ENCODE results near the gene MIEN1.
"Not testable (repeated sequence)": the region's sequence is repeated elsewhere in the genome, so short reads cannot be mapped to it uniquely, and the experiment has no call there.

MIEN1 gene

GRCh38 chr17:39730095-39730921 lies at the start of gene MIEN1:
Gene MIEN1 (minus strand): TSS chr17:39730532. CDS start chr17:39730495, 37 bp downstream.
- DNase-seq (ENCODE audit: low spot score) = peak; percentile 97

- no peak for DNase-seq (ENCODE audit: low spot score)
Observed at GRCh38 chr17:39777534-39778365, 47.4 kb upstream of the MIEN1 start.

GRCh38 chr17:39776252-39776651 lies 45.9 kb upstream of the MIEN1 start:
- DNase-seq (ENCODE audit: low spot score) = no peak

- no peak for DNase-seq (ENCODE audit: low spot score)
Observed at GRCh38 chr17:39775031-39775430, 44.7 kb upstream of the MIEN1 start.

GRCh38 chr17:39774047-39774446 lies 43.7 kb upstream of the MIEN1 start:
- no peak for DNase-seq (ENCODE audit: low spot score)

GRCh38 chr17:39772987-39773934 lies 42.9 kb upstream of the MIEN1 start:
- no peak for DNase-seq (ENCODE audit: low spot score)

GRCh38 chr17:39772415-39772814 lies 42.1 kb upstream of the MIEN1 start:
- no peak for DNase-seq (ENCODE audit: low spot score)

GRCh38 chr17:39769974-39770587 lies 39.7 kb upstream of the MIEN1 start:
- no peak for DNase-seq (ENCODE audit: low spot score)

GRCh38 chr17:39767147-39767546 lies 36.8 kb upstream of the MIEN1 start:
- no peak for DNase-seq (ENCODE audit: low spot score)

- DNase-seq (ENCODE audit: low spot score) = no peak
Observed at GRCh38 chr17:39765766-39766165, 35.4 kb upstream of the MIEN1 start.

- DNase-seq (ENCODE audit: low spot score) = no peak
Observed at GRCh38 chr17:39765175-39765574, 34.8 kb upstream of the MIEN1 start.

GRCh38 chr17:39764171-39764570 lies 33.8 kb upstream of the MIEN1 start:
- not testable (repeated sequence) for DNase-seq (ENCODE audit: low spot score)

- DNase-seq (ENCODE audit: low spot score) = no peak
Observed at GRCh38 chr17:39763051-39763820, 32.9 kb upstream of the MIEN1 start.

GRCh38 chr17:39761861-39762496 lies 31.6 kb upstream of the MIEN1 start:
- no peak for DNase-seq (ENCODE audit: low spot score)

GRCh38 chr17:39759204-39759603 lies 28.9 kb upstream of the MIEN1 start:
- no peak for DNase-seq (ENCODE audit: low spot score)

- DNase-seq (ENCODE audit: low spot score) = no peak
Observed at GRCh38 chr17:39757931-39758873, 27.9 kb upstream of the MIEN1 start.

- DNase-seq (ENCODE audit: low spot score) = no peak
Observed at GRCh38 chr17:39757176-39757662, 26.9 kb upstream of the MIEN1 start.

GRCh38 chr17:39756380-39757079 lies 26.2 kb upstream of the MIEN1 start:
- no peak for DNase-seq (ENCODE audit: low spot score)
